HepG2 (cell line): Measurements from ENCODE around the gene MYO7A. TPM values are rescaled to one million over a fixed set of nuclear protein-coding genes. Genes with fewer than 3 reads are reported as not detected.

ENCODE experiments used
- AKAP8 ChIP-seq: sonication (generic); formaldehyde crosslinking; IDR thresholded peaks from 2 replicates; pipeline ENCODE4 v1.5.1; 2020; ENCODE audit warnings: mild to moderate bottlenecking, missing genetic modification reagents
- EZH2 ChIP-seq: conservative IDR thresholded peaks from 2 replicates; pipeline ENCODE4 v1.6.1; 2012; ENCODE audit warnings: mild to moderate bottlenecking, low read depth, low read length, moderate library complexity
- FOXM1 ChIP-seq: sonication (generic); formaldehyde crosslinking; IDR thresholded peaks from 2 replicates; pipeline ENCODE4 v1.5.0; 2020; ENCODE audit warnings: missing genetic modification reagents
- HNF4G ChIP-seq, 2 experiments: sonication (generic) in 1 of 2; formaldehyde crosslinking in 1 of 2; IDR thresholded peaks; 2 replicates each; pipeline versions ENCODE4 v1.4.0 to v1.6.1; 2011 to 2020; ENCODE audit warnings: borderline replicate concordance in 2 of 2, low read depth in 2 of 2, mild to moderate bottlenecking in 2 of 2, low read length in 1 of 2, missing genetic modification reagents in 1 of 2, moderate library complexity in 1 of 2
- MLXIP ChIP-seq: sonication (generic); formaldehyde crosslinking; IDR thresholded peaks from 2 replicates; pipeline ENCODE4 v1.9.0; 2021; ENCODE audit warnings: missing genetic modification reagents, borderline replicate concordance
- MTF2 ChIP-seq: sonication (generic); formaldehyde crosslinking; IDR thresholded peaks from 2 replicates; pipeline ENCODE4 v1.5.0; 2020; ENCODE audit warnings: missing genetic modification reagents, borderline replicate concordance
- NCOA1 ChIP-seq: sonication (generic); formaldehyde crosslinking; IDR thresholded peaks from 2 replicates; pipeline ENCODE4 v1.9.0; 2021; ENCODE audit warnings: missing genetic modification reagents
- PAX8 ChIP-seq: sonication (generic); formaldehyde crosslinking; IDR thresholded peaks from 2 replicates; pipeline ENCODE4 v1.8.0; 2022; ENCODE audit warnings: mild to moderate bottlenecking, missing genetic modification reagents, borderline replicate concordance
- PRPF4 ChIP-seq: fragments of 200-400 bp; formaldehyde crosslinking; IDR thresholded peaks from 2 replicates; pipeline ENCODE4 v1.6.1; 2016; ENCODE audit warnings: low read length, low read depth; ENCODE audit not compliant: poor library complexity, severe bottlenecking
- RBAK ChIP-seq: sonication (generic); formaldehyde crosslinking; IDR thresholded peaks from 2 replicates; pipeline ENCODE4 v1.5.1; 2020; ENCODE audit warnings: mild to moderate bottlenecking, missing genetic modification reagents
- SIX4 ChIP-seq: sonication (generic); formaldehyde crosslinking; IDR thresholded peaks from 2 replicates; pipeline ENCODE4 v1.4.0; 2020; ENCODE audit warnings: missing genetic modification reagents
- SRSF4 ChIP-seq: fragments of 200-400 bp; formaldehyde crosslinking; IDR thresholded peaks from one replicate; pipeline ENCODE4 v1.6.1; 2018; ENCODE audit warnings: mild to moderate bottlenecking, low read depth, low read length, moderate library complexity; ENCODE audit not compliant: poor library complexity, severe bottlenecking
- STAG1 ChIP-seq: sonication (generic); formaldehyde crosslinking; IDR thresholded peaks from 2 replicates; pipeline ENCODE4 v1.4.0; 2020; ENCODE audit warnings: missing genetic modification reagents
- TCF7 ChIP-seq: sonication (generic); IDR thresholded peaks from 2 replicates; pipeline ENCODE4 v1.6.1; 2016; ENCODE audit warnings: antibody characterized with exemption, low read depth
- THYN1 ChIP-seq: sonication (generic); formaldehyde crosslinking; IDR thresholded peaks from 2 replicates; pipeline ENCODE4 v1.8.1; 2023; ENCODE audit warnings: low read depth, mild to moderate bottlenecking, moderate library complexity, missing genetic modification reagents, borderline replicate concordance
- TRIM24 ChIP-seq: sonication (generic); formaldehyde crosslinking; IDR thresholded peaks from 2 replicates; pipeline ENCODE4 v1.8.0; 2022; ENCODE audit warnings: mild to moderate bottlenecking, missing genetic modification reagents
- ZNF17 ChIP-seq: sonication (generic); formaldehyde crosslinking; IDR thresholded peaks from 2 replicates; pipeline ENCODE4 v1.5.0; 2020; ENCODE audit warnings: mild to moderate bottlenecking, missing genetic modification reagents
- ZNF24 ChIP-seq: fragments of 450-650 bp; IDR thresholded peaks from 2 replicates; pipeline ENCODE4 v1.6.1; 2017; ENCODE audit warnings: antibody characterized with exemption, mild to moderate bottlenecking
- ZNF724P ChIP-seq: sonication (generic); formaldehyde crosslinking; IDR thresholded peaks from 2 replicates; pipeline ENCODE4 v1.8.0; 2022; ENCODE audit warnings: missing genetic modification reagents, borderline replicate concordance
- ZSCAN30 ChIP-seq: sonication (generic); formaldehyde crosslinking; IDR thresholded peaks from 2 replicates; pipeline ENCODE4 v1.5.0; 2020; ENCODE audit warnings: mild to moderate bottlenecking, missing genetic modification reagents
- polyA plus RNA-seq, 8 experiments: library from polyadenylated mRNA; depleted of rRNA in 3 of 8; stranded (reverse) in 7 of 8; unstranded in 1 of 8; fragments of >200 nt; fragmentation: Illumina TruSeq in 4 of 8; extraction: Trizol in 4 of 8; gene quantifications; 2 replicates each; pipeline versions ENCODE4 v1.2.1 to v1.2.3, GENCODE V29; 2011 to 2016; ENCODE audit warnings: low read depth in 4 of 8, missing spikeins in 1 of 8, mixed read lengths in 1 of 8; ENCODE audit not compliant: insufficient read depth in 1 of 8
- total RNA-seq, 5 experiments: library from RNA; depleted of rRNA; stranded (reverse); fragments of >200 nt; fragmentation: Illumina TruSeq; extraction: Trizol; gene quantifications; 2 replicates each; pipeline ENCODE4 v1.2.3, GENCODE V29; 2016; ENCODE audit warnings: low read depth in 1 of 5
- TF ChIP-seq, protein P1 (sequence below), 2 experiments: sonication (generic) in 1 of 2; formaldehyde crosslinking in 1 of 2; IDR thresholded peaks; 2 replicates each; pipeline versions ENCODE4 v1.4.0 to v1.6.1; 2018 to 2020; ENCODE audit warnings: missing genetic modification reagents in 2 of 2, borderline replicate concordance in 1 of 2, low read depth in 1 of 2, mild to moderate bottlenecking in 1 of 2, missing biosample characterization in 1 of 2
- TF ChIP-seq, protein P2 (sequence below): sonication (generic); formaldehyde crosslinking; IDR thresholded peaks from 2 replicates; pipeline ENCODE4 v1.4.0; 2020; ENCODE audit warnings: mild to moderate bottlenecking, missing genetic modification reagents

Gene MYO7A
- total and polyA plus RNA-seq, 2 of the 13 experiments (the other 11 are each of a cell fraction or from before 2014, with no cell fraction given) = 7.5 to 10.0 TPM

DNA sequence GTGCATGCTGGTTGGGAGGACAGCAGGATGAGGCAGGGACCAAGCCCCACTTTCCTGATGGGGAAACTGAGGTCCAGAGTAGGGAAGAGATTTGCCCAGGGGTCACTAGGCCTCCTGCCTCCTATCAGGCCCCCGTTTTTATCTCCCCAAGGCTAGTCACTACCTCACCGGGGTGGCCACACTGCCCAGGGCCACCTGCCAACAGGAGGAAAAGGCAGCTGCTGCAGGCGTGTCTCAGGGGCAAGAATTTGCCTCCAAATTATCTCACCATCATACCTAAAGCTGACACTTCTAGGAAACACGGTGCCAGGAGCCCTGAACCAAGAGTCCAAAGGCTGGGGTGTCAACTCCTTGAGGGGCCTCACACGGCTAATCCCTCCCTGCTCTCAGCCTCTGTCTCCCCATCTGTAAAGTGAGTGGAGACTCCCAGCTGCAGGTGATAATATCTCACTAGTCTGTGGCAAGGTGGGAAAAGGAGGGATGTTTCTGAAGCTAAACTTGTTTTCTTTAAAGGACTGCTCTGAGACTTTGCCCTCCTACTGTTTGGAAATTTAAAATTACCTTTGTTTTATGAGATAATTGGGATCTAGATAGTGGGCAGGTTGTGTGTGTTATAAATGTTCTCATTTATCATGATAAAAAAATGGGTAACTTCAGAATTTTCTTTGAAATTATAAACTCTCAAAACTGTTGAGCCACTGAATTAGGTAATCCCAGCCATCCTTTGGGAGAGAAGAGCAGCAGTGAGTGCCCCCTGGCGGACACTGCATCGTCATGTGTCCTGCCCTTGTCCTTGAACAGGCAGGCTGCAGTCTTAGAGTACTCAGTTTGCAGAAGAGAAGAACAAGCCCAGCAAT is 60.0 kb downstream of the MYO7A start (continued):
- TF ChIP-seq THYN1 (CRISPR knock-in tag) (no peak), STAG1 (CRISPR knock-in tag) (peak; percentile 97), AKAP8 (CRISPR knock-in tag) (no peak), RBAK (no peak), HNF4G (IDR thresholded peaks at IDR 0.05; ENCODE audit: borderline replicate concordance, low read depth, low read length) (no peak), HNF4G (CRISPR knock-in tag; IDR thresholded peaks at IDR 0.05; ENCODE audit: borderline replicate concordance, low read depth) (no peak), TRIM24 (CRISPR knock-in tag) (no peak), EZH2 (no peak), ZSCAN30 (no peak), PRPF4 (no peak), PAX8 (no peak), ZNF724P (CRISPR knock-in tag) (no peak), ZNF24 (no peak), FOXM1 (CRISPR knock-in tag) (no peak), SIX4 (CRISPR knock-in tag) (no peak), NCOA1 (no peak), TCF7 (no peak), MTF2 (CRISPR knock-in tag) (no peak), SRSF4 (no peak), MLXIP (CRISPR knock-in tag) (no peak), ZNF17 (CRISPR knock-in tag) (no peak)
- TF ChIP-seq, protein P1, sequence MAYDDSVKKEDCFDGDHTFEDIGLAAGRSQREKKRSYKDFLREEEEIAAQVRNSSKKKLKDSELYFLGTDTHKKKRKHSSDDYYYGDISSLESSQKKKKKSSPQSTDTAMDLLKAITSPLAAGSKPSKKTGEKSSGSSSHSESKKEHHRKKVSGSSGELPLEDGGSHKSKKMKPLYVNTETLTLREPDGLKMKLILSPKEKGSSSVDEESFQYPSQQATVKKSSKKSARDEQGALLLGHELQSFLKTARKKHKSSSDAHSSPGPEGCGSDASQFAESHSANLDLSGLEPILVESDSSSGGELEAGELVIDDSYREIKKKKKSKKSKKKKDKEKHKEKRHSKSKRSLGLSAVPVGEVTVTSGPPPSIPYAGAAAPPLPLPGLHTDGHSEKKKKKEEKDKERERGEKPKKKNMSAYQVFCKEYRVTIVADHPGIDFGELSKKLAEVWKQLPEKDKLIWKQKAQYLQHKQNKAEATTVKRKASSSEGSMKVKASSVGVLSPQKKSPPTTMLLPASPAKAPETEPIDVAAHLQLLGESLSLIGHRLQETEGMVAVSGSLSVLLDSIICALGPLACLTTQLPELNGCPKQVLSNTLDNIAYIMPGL (CRISPR knock-in tag; IDR thresholded peaks at IDR 0.05; ENCODE audit: borderline replicate concordance in 1 of 2, low read depth in 1 of 2) = 0 out of 4 replicates have a peak, but pooled peaks of 1 of the 2 experiments have one; percentile 21
- TF ChIP-seq, protein P2, sequence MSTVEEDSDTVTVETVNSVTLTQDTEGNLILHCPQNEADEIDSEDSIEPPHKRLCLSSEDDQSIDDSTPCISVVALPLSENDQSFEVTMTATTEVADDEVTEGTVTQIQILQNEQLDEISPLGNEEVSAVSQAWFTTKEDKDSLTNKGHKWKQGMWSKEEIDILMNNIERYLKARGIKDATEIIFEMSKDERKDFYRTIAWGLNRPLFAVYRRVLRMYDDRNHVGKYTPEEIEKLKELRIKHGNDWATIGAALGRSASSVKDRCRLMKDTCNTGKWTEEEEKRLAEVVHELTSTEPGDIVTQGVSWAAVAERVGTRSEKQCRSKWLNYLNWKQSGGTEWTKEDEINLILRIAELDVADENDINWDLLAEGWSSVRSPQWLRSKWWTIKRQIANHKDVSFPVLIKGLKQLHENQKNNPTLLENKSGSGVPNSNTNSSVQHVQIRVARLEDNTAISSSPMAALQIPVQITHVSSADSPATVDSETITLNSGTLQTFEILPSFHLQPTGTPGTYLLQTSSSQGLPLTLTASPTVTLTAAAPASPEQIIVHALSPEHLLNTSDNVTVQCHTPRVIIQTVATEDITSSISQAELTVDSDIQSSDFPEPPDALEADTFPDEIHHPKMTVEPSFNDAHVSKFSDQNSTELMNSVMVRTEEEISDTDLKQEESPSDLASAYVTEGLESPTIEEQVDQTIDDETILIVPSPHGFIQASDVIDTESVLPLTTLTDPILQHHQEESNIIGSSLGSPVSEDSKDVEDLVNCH = no peak
